ENCODE data around the gene INSR.
"Not testable (repeated sequence)": the region's sequence is repeated elsewhere in the genome, so short reads cannot be mapped to it uniquely, and the experiment has no call there.

The INSR gene

GRCh38 chr19:7331446-7331845 lies 37.2 kb upstream of the INSR start:
- TF ChIP-seq CTCF (IDR thresholded peaks at IDR 0.05) (no peak), ZFX (IDR thresholded peaks at IDR 0.05; ENCODE audit: borderline replicate concordance) (no peak)
- no peak overlapping the region for H3K27ac ChIP-seq

GRCh38 chr19:7328647-7329046 lies 34.4 kb upstream of the INSR start:
- no peak overlapping the region for H3K27ac ChIP-seq
- no peak for TF ChIP-seq ZFX (IDR thresholded peaks at IDR 0.05; ENCODE audit: borderline replicate concordance)
- peak; percentile 17 for TF ChIP-seq CTCF (IDR thresholded peaks at IDR 0.05)

GRCh38 chr19:7327802-7328201 lies 33.6 kb upstream of the INSR start:
- no peak overlapping the region for H3K27ac ChIP-seq
- TF ChIP-seq ZFX (IDR thresholded peaks at IDR 0.05; ENCODE audit: borderline replicate concordance) = no peak
- TF ChIP-seq CTCF (IDR thresholded peaks at IDR 0.05) = no peak

GRCh38 chr19:7326105-7326877 lies 32.1 kb upstream of the INSR start:
- TF ChIP-seq ZFX (IDR thresholded peaks at IDR 0.05; ENCODE audit: borderline replicate concordance) = no peak
- peak; percentile 80 for TF ChIP-seq CTCF (IDR thresholded peaks at IDR 0.05)
- H3K27ac ChIP-seq = no peak overlapping the region

- TF ChIP-seq CTCF (IDR thresholded peaks at IDR 0.05) = no peak
- TF ChIP-seq ZFX (IDR thresholded peaks at IDR 0.05; ENCODE audit: borderline replicate concordance) = no peak
- no peak overlapping the region for H3K27ac ChIP-seq
Observed at GRCh38 chr19:7318176-7318575, 24.0 kb upstream of the INSR start.

- TF ChIP-seq ZFX (IDR thresholded peaks at IDR 0.05; ENCODE audit: borderline replicate concordance) = no peak
- no peak for TF ChIP-seq CTCF (IDR thresholded peaks at IDR 0.05)
- no peak overlapping the region for H3K27ac ChIP-seq
Observed at GRCh38 chr19:7312816-7313215, 18.6 kb upstream of the INSR start.

- H3K27ac ChIP-seq = no peak overlapping the region
- no peak for TF ChIP-seq CTCF (IDR thresholded peaks at IDR 0.05)
- TF ChIP-seq ZFX (IDR thresholded peaks at IDR 0.05; ENCODE audit: borderline replicate concordance) = no peak
Observed at GRCh38 chr19:7311911-7312310, 17.7 kb upstream of the INSR start.

GRCh38 chr19:7308327-7308726 lies 14.1 kb upstream of the INSR start:
- H3K27ac ChIP-seq = not testable (repeated sequence)
